ENCODE results near the gene SORCS2.

SORCS2 gene

DNA sequence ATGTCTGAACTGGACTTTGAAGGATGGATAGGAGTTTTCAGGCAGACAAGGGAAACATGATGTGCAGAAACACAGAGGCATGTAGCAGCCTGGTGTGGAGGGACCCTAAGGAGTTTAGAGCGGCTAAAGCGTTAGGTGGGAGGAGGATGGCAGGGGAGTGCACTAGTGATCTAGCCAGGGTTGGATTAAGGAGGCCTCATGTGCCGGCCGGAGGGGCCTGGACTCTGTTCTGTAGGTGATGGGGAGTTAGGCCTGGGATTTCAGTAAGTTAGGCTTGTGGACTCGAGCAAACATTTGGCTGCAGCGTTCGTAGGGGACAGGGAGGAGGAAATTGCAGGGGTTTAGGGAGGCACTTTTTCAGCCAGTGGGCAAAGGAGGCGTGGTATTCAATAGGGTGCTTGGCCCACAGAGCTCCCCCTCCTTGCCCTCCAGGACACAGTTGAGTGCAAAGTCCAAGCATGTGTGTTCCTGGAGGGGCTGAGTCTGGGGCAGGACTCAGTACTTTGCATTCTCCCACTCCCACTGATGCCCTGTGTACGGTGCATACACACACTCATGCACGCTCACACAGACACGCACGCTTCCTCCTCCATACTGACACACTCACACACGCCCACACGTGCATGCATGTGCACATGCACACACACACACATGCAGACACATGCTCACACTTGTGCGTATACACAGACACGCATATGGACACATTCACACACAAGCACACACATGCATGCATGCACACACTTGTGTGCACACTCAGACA is 223.8 kb downstream of the SORCS2 start:
- DNase-seq (ENCODE audit: low spot score) = no peak

DNA sequence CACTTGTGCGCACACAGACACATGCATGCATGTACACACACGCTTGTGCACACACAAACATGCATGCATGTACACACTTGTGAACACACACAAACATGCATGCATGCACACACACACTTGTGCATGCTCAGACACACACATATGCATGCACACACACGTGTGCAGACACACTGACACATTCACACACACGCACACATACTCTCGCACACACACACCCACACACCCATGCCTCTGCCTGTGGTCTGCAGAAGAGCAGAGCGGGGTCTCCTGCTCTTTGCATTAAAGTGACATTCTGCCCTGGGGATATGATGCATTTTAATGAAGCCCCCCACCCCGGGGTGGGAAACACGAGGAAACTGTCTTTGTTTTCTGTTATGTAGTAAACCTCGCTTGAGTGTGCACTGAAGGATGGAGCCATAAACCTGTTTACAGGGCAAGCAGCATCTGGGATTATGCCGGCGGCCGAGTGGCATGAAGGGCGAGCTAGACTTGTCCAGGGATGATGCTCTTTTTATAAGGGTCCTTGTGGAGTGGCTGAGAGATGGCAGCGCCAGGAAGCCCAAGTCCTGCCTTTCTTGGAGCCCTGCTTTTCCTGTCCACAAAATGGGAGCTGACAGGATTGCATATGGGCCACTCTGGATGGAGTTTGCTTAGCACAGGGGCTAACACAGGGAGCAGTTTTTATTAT is 224.6 kb downstream of the SORCS2 start:
- no peak for DNase-seq (ENCODE audit: low spot score)

DNA sequence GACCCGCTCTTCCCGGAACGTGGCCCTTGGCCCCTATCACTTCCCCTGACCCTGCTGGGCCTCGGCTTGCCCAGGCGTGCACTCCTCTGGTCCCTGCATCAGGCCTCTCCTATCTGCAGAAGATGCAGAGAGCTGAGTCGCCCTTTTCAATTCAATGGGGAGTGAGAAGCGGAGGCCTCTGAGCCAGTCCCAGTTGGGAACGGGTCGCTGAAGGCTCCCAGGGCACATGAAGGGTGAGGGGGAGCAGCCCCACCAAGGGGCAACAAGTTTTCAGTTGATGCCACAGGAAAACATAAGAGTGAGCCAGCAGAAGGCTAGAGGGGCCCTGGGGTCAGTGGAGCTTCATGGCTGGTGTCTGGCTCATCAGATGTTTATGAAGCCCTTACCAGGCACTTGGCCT is 225.3 kb downstream of the SORCS2 start:
- no peak for DNase-seq (ENCODE audit: low spot score)

DNA sequence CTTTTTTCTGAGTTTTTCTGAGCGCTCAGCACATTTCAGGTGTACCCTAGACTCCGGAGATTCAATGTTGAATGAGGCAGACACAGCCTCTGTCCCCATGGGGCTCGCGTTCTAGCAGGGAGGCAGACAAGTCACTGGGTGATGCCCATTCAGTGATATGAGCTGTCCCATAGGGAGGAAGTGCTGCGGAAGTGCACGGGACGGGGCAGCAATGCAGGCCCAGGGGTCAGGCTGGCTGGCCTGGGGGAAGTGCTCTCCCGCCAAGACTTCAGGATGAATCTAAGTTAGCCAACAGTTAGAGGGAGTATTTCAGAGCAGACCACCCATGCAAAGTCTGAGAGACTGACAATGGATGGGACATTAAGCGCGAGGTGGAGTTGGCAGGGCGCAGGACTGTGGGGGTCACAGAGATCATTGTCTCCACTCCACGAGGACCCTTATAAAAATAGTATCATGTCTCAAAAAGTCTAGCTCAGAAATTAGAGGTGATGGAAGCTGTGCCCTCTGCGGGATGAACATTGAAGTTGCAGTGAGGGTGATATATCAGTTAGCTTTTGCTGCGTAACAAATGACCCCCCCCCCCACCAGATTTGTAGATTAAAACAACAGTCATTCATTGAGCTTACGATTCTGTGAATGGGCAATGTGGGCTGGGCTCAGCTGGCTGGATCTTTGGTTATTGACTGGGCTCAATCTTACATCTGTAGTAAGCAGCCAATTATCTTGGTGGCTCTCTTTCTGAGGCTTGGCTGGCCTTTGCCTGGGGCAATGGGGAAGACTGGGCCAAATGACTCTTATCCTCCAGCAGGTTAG is 226.0 kb downstream of the SORCS2 start:
- no peak for DNase-seq (ENCODE audit: low spot score)

DNA sequence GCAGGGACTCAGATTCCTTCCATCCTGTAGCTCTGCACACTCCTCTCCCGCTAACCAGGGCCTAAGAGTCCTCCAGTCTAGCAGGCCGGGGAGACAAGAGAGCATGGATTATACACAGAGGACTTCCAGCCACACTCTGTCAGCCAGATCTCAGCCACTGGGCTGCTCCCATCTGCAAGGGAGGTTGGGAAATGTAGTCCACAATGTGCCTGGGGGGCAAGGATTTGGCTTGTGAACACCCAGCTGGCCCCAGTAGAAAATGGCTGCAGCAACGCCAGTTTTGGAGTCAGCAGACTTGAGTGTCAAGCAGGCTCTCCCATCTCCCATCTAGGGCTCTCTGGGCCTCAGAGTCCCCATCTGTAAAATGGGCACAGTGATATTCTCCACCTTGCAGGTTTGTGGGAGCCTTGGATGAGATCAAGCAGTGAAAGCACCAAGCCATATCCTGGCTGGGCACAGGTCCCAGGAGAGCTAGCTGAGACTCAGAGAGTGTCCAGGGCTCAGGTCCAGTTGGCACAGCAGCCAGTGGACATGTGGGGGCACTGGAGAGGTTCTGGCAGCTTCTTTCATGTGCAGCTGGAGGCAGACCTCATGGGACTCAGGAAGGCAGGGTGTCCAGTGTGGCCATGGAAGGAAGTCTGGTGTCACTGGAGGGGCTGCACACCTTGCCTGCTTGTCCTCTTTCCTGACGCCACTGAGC is 227.8 kb downstream of the SORCS2 start:
- DNase-seq (ENCODE audit: low spot score) = no peak

DNA sequence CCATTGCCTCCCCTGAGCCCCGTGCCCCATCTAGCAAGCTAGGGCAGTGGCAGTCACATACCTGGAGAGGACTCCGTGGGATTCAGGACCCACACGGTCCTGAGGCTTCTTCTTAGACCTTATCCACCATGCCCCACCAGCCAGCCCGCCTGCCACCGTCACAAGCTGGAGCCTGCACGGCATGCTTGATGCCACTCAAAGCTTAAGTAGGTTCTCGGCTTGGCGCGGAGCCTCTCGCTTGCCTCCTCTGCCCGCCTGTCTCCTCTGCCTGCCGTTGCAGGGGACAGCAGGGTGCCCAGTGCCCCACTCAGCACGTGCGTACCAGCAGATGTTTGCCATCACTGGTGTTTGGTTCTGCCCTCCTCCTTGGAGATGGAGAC is 228.3 kb downstream of the SORCS2 start:
- DNase-seq (ENCODE audit: low spot score) = no peak

DNA sequence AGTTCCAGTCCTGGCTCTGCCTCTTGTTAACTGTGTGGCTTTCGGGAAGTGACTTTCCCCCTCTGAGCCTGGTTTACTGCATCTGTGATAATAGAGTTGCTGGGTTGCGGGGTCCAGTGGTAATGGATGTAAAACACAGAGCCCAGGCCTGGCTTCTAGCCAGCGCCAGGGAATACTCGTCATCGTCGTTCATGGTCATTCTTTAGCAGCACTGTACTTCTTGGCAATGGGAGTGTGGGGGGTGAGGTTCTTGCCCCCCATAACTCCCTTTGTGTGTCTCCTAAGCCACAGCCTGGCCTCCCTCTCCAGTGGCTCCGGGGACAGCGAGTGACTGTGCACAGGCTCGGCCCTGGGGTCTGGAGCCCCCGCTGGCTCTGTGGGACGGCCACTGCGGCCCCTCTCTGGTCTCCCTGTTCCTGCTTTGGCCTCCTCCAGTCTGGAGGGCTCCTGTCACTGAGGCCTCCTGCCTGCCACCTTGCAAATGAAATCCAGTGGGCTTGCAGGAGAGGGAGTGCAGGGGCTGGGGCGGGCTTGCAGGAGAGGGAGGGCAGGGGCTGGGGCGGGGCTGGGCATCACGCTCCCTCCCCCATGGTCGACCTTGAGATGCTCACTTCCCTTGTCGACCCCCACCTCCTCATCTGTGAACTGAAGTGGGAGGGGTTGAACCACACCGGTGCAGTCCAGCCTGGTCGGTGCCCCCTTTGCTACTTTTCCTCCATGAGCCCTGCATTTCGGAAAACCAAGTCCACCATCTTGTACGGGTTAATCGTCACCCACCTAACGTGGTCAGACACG is 229.2 kb downstream of the SORCS2 start:
- DNase-seq (ENCODE audit: low spot score) = no peak

DNA sequence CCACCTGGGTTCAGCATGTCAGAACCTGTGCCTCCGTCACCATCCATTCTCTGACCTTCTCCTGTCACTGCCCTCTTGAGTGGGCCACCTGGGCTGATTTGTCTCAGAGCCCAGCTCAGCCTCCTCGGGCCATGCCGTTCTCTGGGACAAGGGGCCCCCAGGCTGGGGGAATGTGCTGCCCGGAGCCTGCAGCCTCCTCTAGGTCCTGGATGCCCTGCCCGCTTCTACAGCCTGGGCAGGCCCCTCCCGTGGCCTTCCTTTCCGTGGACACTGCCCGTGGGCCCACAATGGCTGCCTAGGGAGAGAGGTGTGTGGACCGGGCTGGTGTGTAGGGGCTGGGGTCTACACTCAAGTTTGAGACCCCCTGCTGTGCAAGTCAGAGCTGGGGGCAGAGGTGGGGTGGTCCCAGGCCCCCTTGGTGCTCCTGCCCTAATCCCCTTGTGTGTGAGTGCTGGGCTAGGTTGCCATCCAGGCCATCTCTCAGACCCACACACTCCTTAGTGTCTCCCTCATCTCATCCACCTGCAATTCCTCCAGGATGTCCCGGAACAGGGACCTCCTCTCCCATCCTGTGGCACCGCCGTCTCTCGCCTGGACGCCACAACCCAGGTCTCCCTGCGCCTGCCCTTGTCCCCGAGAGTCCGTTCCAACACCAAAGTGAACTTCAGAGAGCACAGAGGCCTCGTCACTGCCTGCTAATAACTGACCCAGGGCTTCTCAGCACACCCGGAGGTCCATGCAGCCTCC is 230.0 kb downstream of the SORCS2 start:
- no peak for DNase-seq (ENCODE audit: low spot score)

DNA sequence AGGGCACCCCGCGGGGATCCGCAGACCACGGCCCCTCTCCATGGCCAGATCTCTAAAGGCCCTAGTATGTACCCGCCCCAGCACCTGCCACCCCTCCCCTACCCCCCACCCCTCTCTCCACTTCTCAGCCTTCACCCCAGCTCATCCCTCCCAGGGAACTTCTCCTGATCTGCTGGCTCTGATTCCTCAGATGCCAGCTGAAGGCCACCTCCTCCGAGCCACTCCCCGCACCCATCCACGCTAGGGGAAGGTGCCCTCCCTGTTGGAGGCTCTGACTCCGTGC is 230.5 kb downstream of the SORCS2 start:
- DNase-seq (ENCODE audit: low spot score) = no peak

DNA sequence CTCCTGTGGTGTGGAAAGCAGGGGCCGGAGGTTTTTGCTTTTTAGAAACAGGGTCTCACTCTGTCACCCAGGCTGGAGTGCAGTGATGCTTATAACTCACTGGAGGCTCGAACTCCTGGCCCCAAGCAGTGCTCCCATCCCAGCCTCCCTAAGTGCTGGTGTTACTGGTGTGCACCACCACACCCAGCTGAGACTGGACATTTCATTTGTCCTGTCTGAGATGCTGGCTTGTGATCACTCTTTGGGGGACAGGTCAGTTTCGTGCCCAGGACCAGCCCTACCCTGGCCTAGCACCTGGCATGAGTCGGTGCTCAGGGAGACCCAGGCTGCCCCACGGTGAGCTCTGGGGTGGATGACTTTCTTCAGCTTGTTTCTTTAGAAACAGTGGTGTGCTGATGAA is 231.1 kb downstream of the SORCS2 start:
- no peak for DNase-seq (ENCODE audit: low spot score)

DNA sequence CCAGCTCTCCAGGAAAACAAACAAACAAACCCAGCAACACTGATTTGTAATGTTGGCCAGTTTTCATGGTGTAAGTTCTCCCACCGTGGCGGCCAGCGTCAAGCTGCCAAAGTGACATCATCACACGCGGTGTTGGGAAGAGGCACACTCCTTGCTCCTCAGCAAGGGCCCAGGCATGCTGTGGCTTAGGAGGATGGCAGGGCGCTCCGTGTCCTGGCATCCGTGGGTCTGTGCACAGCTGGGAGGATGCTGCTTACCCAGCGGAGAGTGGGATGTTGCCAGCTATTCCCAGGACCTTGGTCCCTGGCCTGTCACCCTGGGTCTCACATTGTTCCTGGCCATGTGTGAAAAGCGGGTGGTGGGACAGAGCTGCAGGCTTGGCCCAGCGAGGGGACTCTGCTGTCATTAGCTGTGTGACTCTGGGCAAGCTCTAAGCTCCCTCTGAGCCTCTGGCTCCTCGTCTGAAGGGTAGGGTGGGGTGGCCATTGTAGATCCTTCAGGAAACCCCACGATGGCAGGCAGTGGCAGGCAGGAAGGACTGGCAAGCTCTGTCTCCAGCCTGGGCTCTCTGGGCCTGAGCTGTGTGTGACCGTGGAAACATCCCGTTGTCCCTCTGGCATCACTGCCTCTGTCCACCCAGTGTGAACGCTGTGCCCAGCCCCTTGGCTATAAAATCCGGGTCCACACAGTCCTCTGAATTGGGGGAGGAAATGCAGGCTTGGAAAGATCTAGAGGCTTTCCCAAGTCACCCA is 231.6 kb downstream of the SORCS2 start:
- DNase-seq (ENCODE audit: low spot score) = no peak

DNA sequence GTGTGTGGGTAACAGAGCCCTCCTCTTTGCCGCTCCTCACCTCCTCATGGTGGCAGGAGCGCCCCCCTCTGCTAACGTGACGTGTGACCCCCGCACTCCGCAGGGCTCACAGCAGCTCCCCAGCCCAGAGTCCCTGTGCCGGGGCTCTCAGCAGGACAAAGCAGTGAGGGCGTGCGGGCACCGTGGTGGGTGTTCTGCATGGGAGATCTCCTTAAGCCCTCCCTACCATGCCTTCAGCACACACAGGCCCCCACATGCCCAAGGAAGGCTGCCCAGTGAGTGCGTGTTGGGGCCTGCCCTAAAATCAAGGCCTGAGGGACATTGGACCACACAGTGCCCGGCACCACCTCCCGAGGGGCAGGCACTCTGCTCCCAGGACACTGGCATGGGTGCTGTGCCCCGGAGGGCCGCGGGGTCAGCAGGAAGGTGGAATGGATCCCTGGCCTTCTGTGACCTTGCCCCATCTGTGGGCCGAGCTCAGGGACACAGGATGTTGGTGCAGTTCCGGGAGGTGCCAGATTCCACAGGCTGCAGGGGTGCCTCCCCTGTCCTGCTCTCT is 232.3 kb downstream of the SORCS2 start:
- DNase-seq (ENCODE audit: low spot score) = no peak

DNA sequence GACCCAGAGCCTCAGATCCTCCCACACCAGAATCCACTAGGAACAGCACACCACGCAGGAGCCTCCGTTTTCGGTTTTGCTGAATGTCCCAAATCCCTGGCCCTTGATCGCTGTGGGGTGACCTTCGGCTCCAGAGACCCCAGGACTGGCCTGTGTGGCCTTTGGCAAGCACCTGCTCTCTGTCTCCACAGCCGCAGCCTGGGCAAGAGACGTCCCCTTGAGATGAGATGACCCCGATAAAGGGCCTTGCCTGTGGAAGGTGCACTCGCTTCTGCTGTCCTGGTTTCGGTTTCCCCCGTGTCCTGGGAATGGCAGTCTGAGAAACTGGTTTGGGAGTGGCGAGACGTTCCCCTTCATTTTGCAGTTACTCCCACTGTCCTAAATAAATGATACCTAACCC is 232.8 kb downstream of the SORCS2 start:
- no peak for DNase-seq (ENCODE audit: low spot score)

DNA sequence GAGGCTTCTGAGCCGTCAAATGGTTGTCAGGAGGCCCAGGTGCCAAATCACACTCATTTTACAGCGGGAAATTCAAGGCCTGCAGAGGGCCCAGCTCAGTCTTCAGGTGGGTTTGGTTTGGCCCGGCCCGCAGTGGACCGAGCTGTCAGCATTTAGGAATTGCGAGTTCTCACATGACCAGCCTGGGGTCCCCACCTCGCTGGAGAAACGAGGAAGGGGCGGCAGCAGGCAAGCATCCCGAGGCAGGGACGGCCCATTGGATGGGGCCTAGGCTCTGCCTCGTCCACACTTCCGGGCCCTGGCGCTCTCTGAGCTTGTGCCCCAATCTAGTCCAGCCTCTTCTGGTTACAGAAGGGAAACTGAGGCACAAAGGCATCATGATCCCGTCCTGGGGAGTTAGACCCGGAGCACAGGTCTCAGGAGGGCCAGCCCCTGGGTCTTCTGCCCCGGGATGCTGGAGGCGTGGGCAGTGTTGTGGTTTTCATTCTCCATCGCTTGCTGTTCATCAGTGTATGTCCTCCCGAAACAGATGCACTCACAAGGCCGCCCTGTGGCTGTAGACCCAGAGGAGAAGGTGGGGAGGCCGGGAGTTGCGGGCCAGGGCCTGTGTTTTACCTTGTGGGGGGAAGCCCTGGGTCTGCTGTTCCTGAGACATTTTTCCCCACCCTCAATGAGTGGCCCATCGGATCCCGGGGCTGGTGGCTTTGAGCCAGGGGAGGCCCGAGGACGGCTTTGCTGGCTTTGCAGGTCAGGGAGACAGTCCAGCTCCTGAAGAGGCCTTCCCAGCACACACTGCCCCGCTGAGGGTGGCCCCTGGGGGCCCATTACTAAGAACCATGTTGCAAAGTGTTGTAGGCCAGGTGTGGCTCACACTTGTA is 233.5 kb downstream of the SORCS2 start:
- no peak for DNase-seq (ENCODE audit: low spot score)

DNA sequence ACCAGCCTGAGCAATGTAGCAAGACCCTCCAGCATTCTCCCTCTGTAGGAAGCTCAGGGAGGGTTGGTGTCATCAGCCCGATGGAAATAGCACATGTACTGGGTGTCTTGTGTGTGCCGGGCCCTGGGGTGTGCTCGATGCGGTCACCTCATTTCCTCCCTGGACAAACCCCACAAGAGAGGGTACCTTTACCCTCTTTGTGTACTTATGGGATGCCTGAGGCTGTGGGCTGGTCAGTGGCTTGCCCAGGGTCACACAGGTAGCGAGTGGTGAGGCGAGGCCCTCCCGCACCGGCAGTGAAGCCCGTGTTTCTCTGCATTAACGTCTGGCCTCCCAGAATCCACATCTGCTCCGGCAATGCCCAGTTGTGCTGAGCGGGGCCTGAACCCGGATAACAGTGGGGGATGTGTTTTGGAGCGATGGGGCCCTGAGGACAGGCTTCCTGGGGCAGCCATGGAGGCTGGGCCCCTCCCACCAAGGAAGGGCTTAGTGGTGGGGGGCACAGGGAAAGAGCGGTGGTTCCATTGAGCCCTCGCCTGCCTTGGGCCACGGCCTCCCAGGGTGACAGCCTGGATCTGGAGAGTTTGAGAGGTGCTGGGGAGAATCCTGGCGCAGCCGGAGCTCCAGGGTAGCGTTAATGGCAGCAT is 234.3 kb downstream of the SORCS2 start:
- DNase-seq (ENCODE audit: low spot score) = no peak

DNA sequence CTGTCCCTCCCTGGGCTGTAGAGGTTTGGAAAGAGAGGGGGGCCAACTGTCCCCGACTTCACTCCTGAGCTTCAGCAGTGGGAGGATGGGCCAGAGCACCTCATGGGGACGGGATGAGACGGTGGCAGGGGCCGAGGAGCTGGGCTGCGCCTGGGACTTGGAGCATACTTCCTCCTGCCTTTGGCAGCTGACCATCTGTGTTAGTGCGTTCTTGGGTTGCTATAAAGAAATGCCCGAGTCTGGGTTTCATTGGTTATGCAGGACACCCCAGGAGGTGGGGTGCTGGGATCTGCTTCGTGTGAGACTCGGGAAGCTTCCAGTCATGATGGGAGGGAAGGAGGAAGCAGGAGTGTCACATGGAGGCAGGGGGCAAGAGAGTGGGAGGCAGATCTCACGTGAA is 235.0 kb downstream of the SORCS2 start:
- DNase-seq (ENCODE audit: low spot score) = no peak

DNA sequence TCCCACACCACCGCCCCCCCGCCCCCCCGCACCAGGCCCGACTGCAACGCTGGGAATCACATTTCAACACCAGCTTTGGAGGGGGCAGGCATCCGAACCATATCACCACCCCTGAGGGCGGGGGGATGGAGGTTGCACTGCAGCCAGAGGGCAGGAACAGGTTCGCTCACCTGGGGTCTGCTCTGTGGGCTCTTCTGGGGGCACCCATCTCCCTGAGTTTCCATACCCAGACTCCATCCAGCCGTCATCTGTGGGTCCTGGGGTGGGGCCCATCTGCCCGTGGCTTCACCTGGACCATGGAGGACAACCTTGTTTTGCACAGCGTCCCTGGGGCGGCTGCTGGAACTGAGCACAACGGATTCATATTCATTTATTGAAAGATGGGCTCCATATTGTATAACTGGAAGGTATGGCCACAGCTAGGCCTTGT is 235.5 kb downstream of the SORCS2 start:
- DNase-seq (ENCODE audit: low spot score) = no peak

DNA sequence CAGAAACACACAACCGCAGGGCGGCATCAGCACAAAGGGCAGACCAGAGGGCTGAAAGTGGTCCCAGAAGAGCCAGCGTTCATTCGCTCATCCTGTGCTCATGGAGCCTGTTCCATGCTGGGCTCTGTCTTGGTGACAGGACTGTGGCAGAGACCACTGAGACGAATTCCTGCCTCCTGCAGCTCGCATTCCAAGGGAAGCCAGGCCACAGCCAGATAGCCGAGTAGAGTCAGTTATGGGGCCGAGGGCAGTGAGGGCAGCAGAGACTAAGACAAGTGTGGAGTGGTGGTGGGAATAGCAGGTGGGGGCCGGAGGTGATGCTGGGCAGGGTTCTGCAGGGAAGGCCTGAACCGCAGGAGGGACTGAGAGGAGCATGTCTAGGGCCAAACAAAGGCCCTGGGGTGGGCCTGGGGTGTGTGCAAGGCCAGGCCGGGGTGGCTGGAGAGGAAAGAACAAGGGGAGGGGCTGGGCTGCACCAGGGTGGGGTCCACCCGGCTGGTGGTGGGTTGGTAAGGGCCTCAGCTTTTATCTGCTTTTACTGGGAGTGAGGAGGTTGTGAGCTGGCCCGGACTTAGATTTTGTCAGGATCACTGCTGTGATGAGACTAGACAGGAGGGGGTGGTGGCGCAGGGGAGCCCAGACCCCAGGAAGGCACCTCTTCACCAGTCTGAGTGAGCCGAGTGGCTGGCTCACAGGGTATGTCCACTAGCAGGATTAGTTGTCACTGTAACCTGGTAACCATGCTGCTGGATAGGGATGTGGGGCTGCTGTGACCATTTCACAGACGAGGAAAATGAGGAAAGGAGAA is 236.1 kb downstream of the SORCS2 start:
- no peak for DNase-seq (ENCODE audit: low spot score)

All from kidney tubule cell (primary cell).